HepG2 (cell line): ENCODE results near the gene PPM1H. TPM values are rescaled to one million over a fixed set of nuclear protein-coding genes. Genes with fewer than 3 reads are reported as not detected.

ENCODE experiments used
- ATAC-seq: fragments of 200-7000 bp; cut with Tn5 transposase; 3 replicates; pipeline ENCODE4 v1.9.1; 2020; ENCODE audit warnings: mild to moderate bottlenecking, moderate library complexity
- BruUV-seq: library from RNA; stranded (reverse); fragments of 400-500 nt; replicated peaks from 2 replicates; lab custom pipeline; 2021; lab: Mats Ljungman, UMichigan
- CTCF ChIA-PET: fragments of 300-600 bp; formaldehyde crosslinking; extraction: SDS; loops from one replicate; lab custom pipeline; 2021; ENCODE audit warnings: low total read pairs, inconsistent platforms, low intra/inter-chr PET ratio; lab: Yijun Ruan, JAX
- POLR2A ChIA-PET: fragments of 350-600 bp; sonication (Branson Sonifier 250); formaldehyde crosslinking; loops from one replicate; lab custom pipeline; 2020; ENCODE audit warnings: antibody characterized with exemption, inconsistent platforms; lab: Yijun Ruan, JAX
- DNase-seq: peaks from one replicate; pipeline ENCODE4 v3.0.0-alpha.2; 2015; ENCODE audit warnings: low spot score
- FAIRE-seq: peaks from 3 replicates; lab custom pipeline; 2011; peaks lifted over from hg19 to GRCh38; lab: Jason Lieb, UNC
- H2AFZ ChIP-seq: one replicate; pipeline ENCODE4 v1.6.1; 2011; ENCODE audit warnings: low read length, inconsistent platforms
- H3K27ac ChIP-seq: fragments of 300-600 bp; 3 replicates; pipeline ENCODE4 v1.8.0; 2011; ENCODE audit warnings: mixed run types, mild to moderate bottlenecking, mixed read lengths, low read length, inconsistent platforms; ENCODE audit not compliant: insufficient read depth; ENCODE audit errors: extremely low read length
- H3K27me3 ChIP-seq, 2 experiments: fragments of 200-600 bp in 1 of 2; 2 replicates in 1 of 2; 3 replicates in 1 of 2; pipeline versions ENCODE4 v1.6.0 to v1.8.0; 2011; ENCODE audit warnings: low read length in 2 of 2, mild to moderate bottlenecking in 2 of 2, moderate library complexity in 2 of 2, inconsistent platforms in 1 of 2; ENCODE audit not compliant: insufficient read depth in 2 of 2, control insufficient read depth in 1 of 2
- H3K36me3 ChIP-seq, 2 experiments: fragments of 200-600 bp in 1 of 2; replicated peaks in 1 of 2; 2 replicates in 1 of 2; 3 replicates in 1 of 2; pipeline versions ENCODE4 v1.5.1 to v1.8.0; 2011; ENCODE audit warnings: low read length in 2 of 2, inconsistent platforms in 1 of 2; ENCODE audit not compliant: insufficient read depth in 2 of 2, control insufficient read depth in 1 of 2
- H3K4me1 ChIP-seq: 2 replicates; pipeline ENCODE4 v1.5.1; 2012; ENCODE audit warnings: low read length, inconsistent platforms; ENCODE audit not compliant: insufficient read depth
- H3K4me2 ChIP-seq: 2 replicates; pipeline ENCODE4 v1.6.0; 2011; ENCODE audit warnings: low read depth, low read length, inconsistent platforms
- H3K4me3 ChIP-seq, 3 experiments: fragments of 200-600 bp in 1 of 3; sonication (generic), shearing (Covaris generic) in 1 of 3; replicated peaks in 1 of 3; 2 replicates each; pipeline ENCODE4 v1.5.1; 2011 to 2016; ENCODE audit warnings: low read length in 3 of 3, inconsistent platforms in 2 of 3, low read depth in 2 of 3, mild to moderate bottlenecking in 2 of 3, control low read depth in 1 of 3, mixed read lengths in 1 of 3; ENCODE audit not compliant: insufficient read depth in 1 of 3
- H3K79me2 ChIP-seq: one replicate; pipeline ENCODE4 v1.6.1; 2011; ENCODE audit warnings: low read length, inconsistent platforms; ENCODE audit not compliant: insufficient read depth
- H3K9ac ChIP-seq: 2 replicates; pipeline ENCODE4 v1.6.0; 2011; ENCODE audit warnings: mild to moderate bottlenecking, low read depth, low read length, inconsistent platforms; ENCODE audit not compliant: insufficient read depth
- H3K9me3 ChIP-seq: 2 replicates; pipeline ENCODE4 v1.5.1; 2012; ENCODE audit warnings: mild to moderate bottlenecking, low read length
- H4K20me1 ChIP-seq: 2 replicates; pipeline ENCODE4 v1.6.0; 2011; ENCODE audit warnings: inconsistent platforms, mild to moderate bottlenecking, low read length, moderate library complexity; ENCODE audit not compliant: insufficient read depth
- GZF1 ChIP-seq: sonication (generic); formaldehyde crosslinking; IDR thresholded peaks from 2 replicates; pipeline ENCODE4 v1.5.1; 2020; ENCODE audit warnings: mild to moderate bottlenecking, missing genetic modification reagents
- LCORL ChIP-seq, 2 experiments: fragments of 450-650 bp in 1 of 2; sonication (generic) in 1 of 2; formaldehyde crosslinking in 1 of 2; IDR thresholded peaks; 2 replicates each; pipeline versions ENCODE4 v1.5.0 to v1.6.1; 2017 to 2020; ENCODE audit warnings: antibody characterized with exemption in 1 of 2, missing genetic modification reagents in 1 of 2
- PHF20 ChIP-seq: sonication (generic); formaldehyde crosslinking; IDR thresholded peaks from 2 replicates; pipeline ENCODE4 v1.5.0; 2020; ENCODE audit warnings: mild to moderate bottlenecking, missing genetic modification reagents
- PRMT3 ChIP-seq: sonication (generic); formaldehyde crosslinking; IDR thresholded peaks from 2 replicates; pipeline ENCODE4 v1.8.1; 2022; ENCODE audit warnings: low read depth, mild to moderate bottlenecking, moderate library complexity, missing genetic modification reagents, borderline replicate concordance
- REPIN1 ChIP-seq: sonication (generic); formaldehyde crosslinking; IDR thresholded peaks from 2 replicates; pipeline ENCODE4 v1.8.0; 2022; ENCODE audit warnings: missing genetic modification reagents, low read depth, mild to moderate bottlenecking, borderline replicate concordance
- ZNF318 ChIP-seq: sonication (generic); formaldehyde crosslinking; IDR thresholded peaks from 2 replicates; pipeline ENCODE4 v1.4.0; 2020; ENCODE audit warnings: mild to moderate bottlenecking, missing genetic modification reagents
- ZNF652 ChIP-seq: IDR thresholded peaks from 2 replicates; pipeline ENCODE4 v1.6.1; 2016; ENCODE audit warnings: low read depth, borderline replicate concordance
- ZNF879 ChIP-seq: sonication (generic); formaldehyde crosslinking; IDR thresholded peaks from 2 replicates; pipeline ENCODE4 v1.8.1; 2023; ENCODE audit warnings: missing genetic modification reagents
- ZUFSP ChIP-seq: sonication (generic); formaldehyde crosslinking; IDR thresholded peaks from 2 replicates; pipeline ENCODE4 v1.9.0; 2021; ENCODE audit warnings: missing genetic modification reagents, mild to moderate bottlenecking, borderline replicate concordance
- WGBS: methylation state at CpG from one replicate; pipeline ENCODE4 v1.1.6; 2017; ENCODE audit warnings: low lambda C conversion rate; 5-methylcytosine and 5-hydroxymethylcytosine counted together
- in situ Hi-C: cut with HindIII; loops from 2 replicates; pipeline ENCODE4 v1.10.0; 2017; ENCODE audit warnings: low pct_unique_long_range_greater_than_20kb; ENCODE audit not compliant: extremely low pct_ligation_motif_present
- intact Hi-C: fragments of 100-400 bp; cut with micrococcal nuclease; formaldehyde crosslinking; loops from one replicate; pipeline ENCODE4 v1.10.0; 2022; ENCODE audit not compliant: unreplicated experiment
- polyA plus RNA-seq, 8 experiments: library from polyadenylated mRNA; depleted of rRNA in 3 of 8; stranded (reverse) in 7 of 8; unstranded in 1 of 8; fragments of >200 nt; fragmentation: Illumina TruSeq in 4 of 8; extraction: Trizol in 4 of 8; gene quantifications; 2 replicates each; pipeline versions ENCODE4 v1.2.1 to v1.2.3, GENCODE V29; 2011 to 2016; ENCODE audit warnings: low read depth in 4 of 8, missing spikeins in 1 of 8, mixed read lengths in 1 of 8; ENCODE audit not compliant: insufficient read depth in 1 of 8
- total RNA-seq, 5 experiments: library from RNA; depleted of rRNA; stranded (reverse); fragments of >200 nt; fragmentation: Illumina TruSeq; extraction: Trizol; gene quantifications; 2 replicates each; pipeline ENCODE4 v1.2.3, GENCODE V29; 2016; ENCODE audit warnings: low read depth in 1 of 5

PPM1H gene
- total and polyA plus RNA-seq, 2 of the 13 experiments (the other 11 are each of a cell fraction or from before 2014, with no cell fraction given), result 29.1 to 38.1 TPM

GRCh38 chr12:62657363-62657632 is 277.7 kb downstream of the PPM1H start:
- CTCF ChIA-PET, result no interaction called here
- in situ Hi-C loops (no loop called here), intact Hi-C loops (no loop called here)
- H4K20me1 ChIP-seq, result no peaks in the 10 kb centered on the region
- H3K36me3 ChIP-seq, result peaks cover 6 to 47% of the 10 kb centered on the region in 2 experiments
- H3K9me3 ChIP-seq, result no peaks in the 10 kb centered on the region
- POLR2A ChIA-PET, result no interaction called here
- H3K79me2 ChIP-seq, result no peaks in the 10 kb centered on the region
- DNase-seq, result no peak
- H3K4me2 ChIP-seq, result no peak overlapping the region
- FAIRE-seq, result no peak
- no peak overlapping the region for H2AFZ ChIP-seq
- no TSS peak for BruUV-seq
- no peak for ATAC-seq
- no peak for TF ChIP-seq ZNF879 (CRISPR knock-in tag)
- no peak for TF ChIP-seq PRMT3 (CRISPR knock-in tag)
- TF ChIP-seq ZNF652, result no peak
- no peak for TF ChIP-seq GZF1 (CRISPR knock-in tag)
- no peak for TF ChIP-seq PHF20 (CRISPR knock-in tag)
- TF ChIP-seq ZUFSP, result no peak
- TF ChIP-seq REPIN1 (CRISPR knock-in tag), result no peak
- TF ChIP-seq ZNF318 (CRISPR knock-in tag), result no peak
- TF ChIP-seq LCORL (IDR thresholded peaks at IDR 0.05), result no peak
- TF ChIP-seq LCORL (CRISPR knock-in tag; IDR thresholded peaks at IDR 0.05), result no peak
- no peak overlapping the region for H3K9ac ChIP-seq
- no peaks in the 10 kb centered on the region for H3K27me3 ChIP-seq
- H3K4me1 ChIP-seq, result no peaks in the 10 kb centered on the region
- H3K4me3 ChIP-seq, result no peak overlapping the region
- WGBS, result 91% methylated on average over 1 of the region's 1 CpG
- H3K27ac ChIP-seq, result no peak overlapping the region
